AG04450 (cell line): Measurements from ENCODE around the gene OSBPL10. TPM values are rescaled to one million over a fixed set of nuclear protein-coding genes. Genes with fewer than 3 reads are reported as not detected.
A peak's percentile ranks its signal among the peaks of the same experiment; 100 is the strongest.

Source experiments
- CTCF ChIA-PET: fragments of 300-600, 350-600 bp; formaldehyde crosslinking; extraction: SDS; loops from one replicate; lab custom pipeline; 2022; ENCODE audit warnings: antibody characterized with exemption, inconsistent platforms; lab: Charles Lee
- POLR2A ChIA-PET: fragments of 350-600 bp; formaldehyde crosslinking; extraction: SDS; loops from one replicate; lab custom pipeline; 2021; ENCODE audit warnings: antibody characterized with exemption, inconsistent platforms; lab: Yijun Ruan, JAX
- DNase-seq: peaks from one replicate; pipeline ENCODE4 v3.0.0-alpha.2; 2011; ENCODE audit warnings: low read depth, low spot score
- H3K27ac ChIP-seq: one replicate; pipeline ENCODE4 v1.5.1; 2012; ENCODE audit warnings: low read depth, low read length, control low read depth
- H3K27me3 ChIP-seq: one replicate; pipeline ENCODE4 v1.6.0; 2012; ENCODE audit warnings: low read length; ENCODE audit not compliant: control insufficient read depth, insufficient read depth
- H3K4me3 ChIP-seq: 2 replicates; pipeline ENCODE4 v1.5.1; 2011; ENCODE audit warnings: mild to moderate bottlenecking, low read depth, low read length, control low read depth
- H3K9me3 ChIP-seq: 2 replicates; pipeline ENCODE4 v1.5.1; 2012; ENCODE audit warnings: low read length; ENCODE audit not compliant: control insufficient read depth, insufficient read depth
- CTCF ChIP-seq: IDR thresholded peaks from 2 replicates; pipeline ENCODE4 v1.5.1; 2011; ENCODE audit warnings: low read depth, low read length, control low read depth, inconsistent platforms
- polyA plus RNA-seq: library from polyadenylated mRNA; depleted of rRNA; stranded (reverse); fragments of >200 nt; gene quantifications from 2 replicates; pipeline ENCODE4 v1.2.3, GENCODE V29; 2011

Gene OSBPL10
- polyA plus RNA-seq, 1 experiment = 13.2 TPM

- H3K27ac ChIP-seq = no peak overlapping the region
- ChIA-PET POLR2A (interaction anchor here (0.5 to 0.6 kb wide), 2 partner anchors 13 to 24 kb away, joined by 5 to 10 read pairs; no protein-coding TSS in a partner anchor), CTCF (no interaction called here)
- no peak overlapping the region for H3K4me3 ChIP-seq
- H3K9me3 ChIP-seq = peaks cover 4% of the 10 kb centered on the region
- DNase-seq = no peak
- TF ChIP-seq CTCF = no peak
- H3K27me3 ChIP-seq = no peaks in the 10 kb centered on the region
Observed at GRCh38 chr3:31947162-31947561, 33.9 kb downstream of the OSBPL10 start.

- H3K4me3 ChIP-seq = no peak overlapping the region
- no peaks in the 10 kb centered on the region for H3K27me3 ChIP-seq
- ChIA-PET POLR2A (interaction anchor here (0.5 to 0.6 kb wide), 2 partner anchors 13 to 25 kb away, joined by 5 to 10 read pairs; no protein-coding TSS in a partner anchor), CTCF (no interaction called here)
- no peak for TF ChIP-seq CTCF
- H3K27ac ChIP-seq = no peak overlapping the region
- peaks cover 4% of the 10 kb centered on the region for H3K9me3 ChIP-seq
- DNase-seq = no peak
Observed at GRCh38 chr3:31946484-31947081, 34.5 kb downstream of the OSBPL10 start.

- no peaks in the 10 kb centered on the region for H3K27me3 ChIP-seq
- TF ChIP-seq CTCF = no peak
- H3K27ac ChIP-seq = peak overlapping the region; percentile 31
- peaks cover 3% of the 10 kb centered on the region for H3K9me3 ChIP-seq
- CTCF ChIA-PET = no interaction called here
- POLR2A ChIA-PET = no interaction called here
- H3K4me3 ChIP-seq = no peak overlapping the region
- DNase-seq = no peak
Observed at GRCh38 chr3:31945738-31946052, 35.4 kb downstream of the OSBPL10 start.

- DNase-seq = no peak
- Histone ChIP-seq H3K27ac (no peak overlapping the region), H3K9me3 (no peaks in the 10 kb centered on the region; the same call in 1 of the 2 replicates), H3K27me3 (no peaks in the 10 kb centered on the region), H3K4me3 (no peak overlapping the region)
- ChIA-PET CTCF (no interaction called here), POLR2A (no interaction called here)
- no peak for TF ChIP-seq CTCF
Observed at GRCh38 chr3:31943041-31943440, 38.0 kb downstream of the OSBPL10 start.

GRCh38 chr3:31942446-31942845 is 38.6 kb downstream of the OSBPL10 start:
- CTCF ChIA-PET = no interaction called here
- TF ChIP-seq CTCF = no peak
- H3K27me3 ChIP-seq = no peaks in the 10 kb centered on the region
- H3K27ac ChIP-seq = no peak overlapping the region
- no peak overlapping the region for H3K4me3 ChIP-seq
- POLR2A ChIA-PET = no interaction called here
- H3K9me3 ChIP-seq = no peaks in the 10 kb centered on the region; the same call in 1 of the 2 replicates
- no peak for DNase-seq
